Panc1 (cell line): ENCODE results near the gene ALPK3. TPM values are rescaled to one million over a fixed set of nuclear protein-coding genes. Genes with fewer than 3 reads are reported as not detected.

Experiments used
- ATAC-seq: fragments of 200-7000 bp; cut with Tn5 transposase; 2 replicates; pipeline ENCODE4 v1.9.1; 2020; ENCODE audit warnings: mild to moderate bottlenecking, moderate library complexity
- BruUV-seq: library from RNA; stranded (reverse); fragments of 400-500 nt; replicated peaks from 2 replicates; lab custom pipeline; 2021; lab: Mats Ljungman, UMichigan
- CTCF ChIA-PET: fragments of 300-600 bp; sonication (Branson Sonifier 250); formaldehyde crosslinking; loops from one replicate; lab custom pipeline; 2022; ENCODE audit warnings: antibody characterized with exemption; lab: Charles Lee
- POLR2A ChIA-PET: fragments of 300-600 bp; sonication (Branson Sonifier 250); formaldehyde crosslinking; loops from one replicate; lab custom pipeline; 2022; ENCODE audit warnings: antibody characterized with exemption; lab: Charles Lee
- DNase-seq: peaks from one replicate; pipeline ENCODE4 v3.0.0-alpha.2; 2010; ENCODE audit warnings: low read depth, low spot score
- H3K27ac ChIP-seq: 2 replicates; pipeline ENCODE4 v1.5.1; 2011; ENCODE audit warnings: mild to moderate bottlenecking, low read length, inconsistent platforms
- H3K27me3 ChIP-seq: fragments of 200-500 bp; sonication (Bioruptor generic); 2 replicates; pipeline ENCODE4 v1.6.0; 2014; ENCODE audit warnings: low read length, inconsistent platforms; ENCODE audit not compliant: control insufficient read depth, insufficient read depth
- H3K36me3 ChIP-seq: fragments of 200-500 bp; sonication (Bioruptor generic); 2 replicates; pipeline ENCODE4 v1.5.1; 2014; ENCODE audit warnings: inconsistent platforms, mild to moderate bottlenecking, low read length, moderate library complexity; ENCODE audit not compliant: control insufficient read depth, insufficient read depth
- H3K4me1 ChIP-seq: 2 replicates; pipeline ENCODE4 v1.5.1; 2011; ENCODE audit warnings: inconsistent platforms, mild to moderate bottlenecking, low read length, moderate library complexity; ENCODE audit not compliant: control insufficient read depth, insufficient read depth
- H3K4me3 ChIP-seq, 2 experiments: 2 replicates each; pipeline ENCODE4 v1.5.1; 2011 to 2012; ENCODE audit warnings: low read depth in 2 of 2, low read length in 2 of 2, mild to moderate bottlenecking in 2 of 2, inconsistent platforms in 1 of 2, moderate library complexity in 1 of 2
- H3K9me3 ChIP-seq: fragments of 200-500 bp; sonication (Bioruptor generic); 2 replicates; pipeline ENCODE4 v1.5.1; 2014; ENCODE audit warnings: low read depth, mild to moderate bottlenecking, inconsistent platforms, low read length, moderate library complexity; ENCODE audit not compliant: control insufficient read depth, insufficient read depth
- CTCF ChIP-seq: fragments of 450-650 bp; IDR thresholded peaks from 2 replicates; pipeline ENCODE4 v1.5.1; 2017; ENCODE audit warnings: mild to moderate bottlenecking
- POLR2AphosphoS5 ChIP-seq: IDR thresholded peaks from 2 replicates; pipeline ENCODE4 v1.6.1; 2012; ENCODE audit warnings: mild to moderate bottlenecking, low read depth, low read length, moderate library complexity
- REST ChIP-seq, 2 experiments: IDR thresholded peaks; 2 replicates each; pipeline ENCODE4 v1.6.1; 2011 to 2012; ENCODE audit warnings: low read depth in 2 of 2, control low read depth in 1 of 2, low read length in 1 of 2, mild to moderate bottlenecking in 1 of 2, moderate library complexity in 1 of 2; ENCODE audit not compliant: insufficient read depth in 1 of 2
- SIN3A ChIP-seq: IDR thresholded peaks from 2 replicates; pipeline ENCODE4 v1.6.1; 2012; ENCODE audit warnings: low read depth, mild to moderate bottlenecking, low read length, moderate library complexity, borderline replicate concordance; ENCODE audit not compliant: insufficient read depth
- TCF7L2 ChIP-seq: IDR thresholded peaks from 2 replicates; pipeline ENCODE4 v1.6.1; 2011; ENCODE audit warnings: mild to moderate bottlenecking, low read depth, low read length, inconsistent platforms
- in situ Hi-C: cut with HindIII; loops from 2 replicates; pipeline ENCODE4 v1.10.0; 2016; ENCODE audit warnings: low sequenced_read_pairs, low pct_unique_long_range_greater_than_20kb
- intact Hi-C: fragments of 100-400 bp; cut with micrococcal nuclease; formaldehyde crosslinking; loops from one replicate; pipeline ENCODE4 v1.10.0; 2022; ENCODE audit not compliant: unreplicated experiment
- total RNA-seq: library from RNA; stranded (reverse); gene quantifications from one replicate; pipeline ENCODE4 v1.2.1, GENCODE V29; 2021; ENCODE audit not compliant: unreplicated experiment

ALPK3 gene
- total RNA-seq, 1 experiment from 2014 or later = 1.0 TPM

- Histone ChIP-seq H3K36me3 (no peaks in the 10 kb centered on the region), H3K4me1 (no peaks in the 10 kb centered on the region), H3K4me3 (no peak overlapping the region), H3K27me3 (no peaks in the 10 kb centered on the region), H3K27ac (no peak overlapping the region), H3K9me3 (no peaks in the 10 kb centered on the region)
- ATAC-seq (0 out of 2 replicates have a peak, but pooled peaks have one; percentile 47), DNase-seq (no peak)
- TF ChIP-seq TCF7L2 = no peak
- no peak for TF ChIP-seq SIN3A
- TF ChIP-seq REST (IDR thresholded peaks at IDR 0.05; ENCODE audit: insufficient read depth in 1 of 2, low read depth in 2 of 2, low read length in 1 of 2) = no peak
- TF ChIP-seq POLR2AphosphoS5 = no peak
- TF ChIP-seq CTCF = no peak
- intact Hi-C loops = no loop called here
- in situ Hi-C loops = no loop called here
- POLR2A ChIA-PET = no interaction called here
- CTCF ChIA-PET = no interaction called here
- no TSS peak for BruUV-seq
Measured at GRCh38 chr15:84894736-84895425, 77.7 kb downstream of the ALPK3 start.

GRCh38 chr15:84898761-84899160, 81.6 kb downstream of the ALPK3 start:
- CTCF ChIA-PET = no interaction called here

More at GRCh38 chr15:84898761-84899160, 81.6 kb downstream of the ALPK3 start:
- Histone ChIP-seq H3K27me3 (no peaks in the 10 kb centered on the region), H3K36me3 (no peaks in the 10 kb centered on the region), H3K9me3 (no peaks in the 10 kb centered on the region), H3K4me3 (no peak overlapping the region), H3K27ac (no peak overlapping the region), H3K4me1 (no peaks in the 10 kb centered on the region)
- DNase-seq (no peak), ATAC-seq (no peak)
- TF ChIP-seq TCF7L2 = no peak
- no peak for TF ChIP-seq CTCF
- TF ChIP-seq SIN3A = no peak
- TF ChIP-seq POLR2AphosphoS5 = no peak
- no peak for TF ChIP-seq REST (IDR thresholded peaks at IDR 0.05; ENCODE audit: insufficient read depth in 1 of 2, low read depth in 2 of 2, low read length in 1 of 2)
- in situ Hi-C loops = no loop called here
- BruUV-seq = no TSS peak
- POLR2A ChIA-PET = interaction anchor here (0.6 kb wide), 1 partner anchor 213 kb away, joined by 7 read pairs; no protein-coding TSS in a partner anchor
- intact Hi-C loops = no loop called here
